Measurements from ENCODE around the gene ARL14EP. TPM values are rescaled to one million over a fixed set of nuclear protein-coding genes. Genes with fewer than 3 reads are reported as not detected.

ARL14EP gene
- total RNA-seq, result 16.6 and 22.6 TPM in 2 replicates

GRCh38 chr11:30322826-30323710 lies at the start of gene ARL14EP:
Gene ARL14EP (plus strand): TSS chr11:30323104. CDS start chr11:30330949, 7,845 bp downstream.

Other genes starting within 250 kb of the ARL14EP start
- not detected in 2 replicates for gene FSHB, start 92.1 kb upstream of the ARL14EP start, total RNA-seq